ENCODE data around the gene ALG2. TPM values are rescaled to one million over a fixed set of nuclear protein-coding genes. Genes with fewer than 3 reads are reported as not detected.

ALG2 gene
- total RNA-seq, 1 donor from 2014 or later: 33.0 TPM

DNA sequence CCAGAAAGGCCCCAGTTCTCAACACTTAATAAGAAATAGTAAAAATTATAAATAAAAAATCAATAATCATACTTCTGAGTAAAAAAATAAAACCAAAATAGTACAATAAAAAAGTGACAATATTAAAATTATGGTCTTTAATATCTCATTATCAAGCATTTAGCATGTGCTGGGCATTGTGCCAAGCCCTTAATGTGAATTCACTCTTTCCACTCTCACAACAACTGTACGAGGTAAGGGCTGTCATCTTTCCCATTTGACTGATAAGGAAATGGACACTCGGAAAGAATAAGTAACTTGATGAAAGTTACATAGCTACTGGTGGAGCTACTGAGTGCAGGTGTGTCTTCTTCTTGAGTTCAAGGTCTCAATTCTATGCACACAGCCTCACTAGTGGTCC lies 43.9 kb upstream of the ALG2 start:
- Mint-ChIP-seq H3K4me1 (ENCODE audit: unreplicated experiment) (peaks cover 17% of the 10 kb centered on the region), H3K27ac (ENCODE audit: unreplicated experiment) (no peak overlapping the region), H3K27me3 (ENCODE audit: unreplicated experiment) (no peaks in the 10 kb centered on the region), H3K36me3 (ENCODE audit: unreplicated experiment) (no peaks in the 10 kb centered on the region), H3K4me3 (ENCODE audit: unreplicated experiment) (no peak overlapping the region), H3K9me3 (ENCODE audit: unreplicated experiment) (peaks cover 5% of the 10 kb centered on the region)
- TF ChIP-seq, protein P1, sequence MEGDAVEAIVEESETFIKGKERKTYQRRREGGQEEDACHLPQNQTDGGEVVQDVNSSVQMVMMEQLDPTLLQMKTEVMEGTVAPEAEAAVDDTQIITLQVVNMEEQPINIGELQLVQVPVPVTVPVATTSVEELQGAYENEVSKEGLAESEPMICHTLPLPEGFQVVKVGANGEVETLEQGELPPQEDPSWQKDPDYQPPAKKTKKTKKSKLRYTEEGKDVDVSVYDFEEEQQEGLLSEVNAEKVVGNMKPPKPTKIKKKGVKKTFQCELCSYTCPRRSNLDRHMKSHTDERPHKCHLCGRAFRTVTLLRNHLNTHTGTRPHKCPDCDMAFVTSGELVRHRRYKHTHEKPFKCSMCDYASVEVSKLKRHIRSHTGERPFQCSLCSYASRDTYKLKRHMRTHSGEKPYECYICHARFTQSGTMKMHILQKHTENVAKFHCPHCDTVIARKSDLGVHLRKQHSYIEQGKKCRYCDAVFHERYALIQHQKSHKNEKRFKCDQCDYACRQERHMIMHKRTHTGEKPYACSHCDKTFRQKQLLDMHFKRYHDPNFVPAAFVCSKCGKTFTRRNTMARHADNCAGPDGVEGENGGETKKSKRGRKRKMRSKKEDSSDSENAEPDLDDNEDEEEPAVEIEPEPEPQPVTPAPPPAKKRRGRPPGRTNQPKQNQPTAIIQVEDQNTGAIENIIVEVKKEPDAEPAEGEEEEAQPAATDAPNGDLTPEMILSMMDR (IDR thresholded peaks at IDR 0.05): no peak
- no peak for DNase-seq (ENCODE audit: extremely low spot score, unreplicated experiment)

DNA sequence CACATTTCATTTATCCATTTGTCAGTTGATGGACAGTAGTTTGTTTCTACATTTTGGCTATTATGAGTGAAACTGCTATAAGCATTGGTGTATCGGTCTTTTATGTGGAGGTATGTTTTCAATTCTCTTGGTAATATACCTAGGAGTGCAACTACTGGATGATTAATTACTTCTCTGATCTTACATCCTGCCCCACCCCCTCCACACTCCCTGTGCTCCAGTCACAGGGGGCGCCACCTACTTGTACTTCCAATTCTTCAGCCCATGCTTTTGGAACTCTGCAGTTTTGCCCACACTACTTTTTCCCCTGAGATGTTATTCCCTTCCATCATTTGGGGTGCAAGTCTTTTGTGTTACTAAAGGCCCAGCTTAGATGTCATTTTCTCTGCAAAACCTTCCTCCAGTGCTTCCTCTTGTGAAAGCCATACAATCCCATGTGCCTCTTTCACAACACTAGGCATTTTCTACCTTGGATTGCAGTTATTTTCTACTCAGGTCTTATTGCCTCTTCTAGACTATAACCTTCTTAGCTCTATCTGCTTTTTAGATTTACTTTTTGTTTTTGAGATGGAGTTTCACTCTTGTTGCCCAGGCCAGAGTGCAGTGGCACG lies 42.4 kb upstream of the ALG2 start:
- H3K36me3 Mint-ChIP-seq (ENCODE audit: unreplicated experiment): no peaks in the 10 kb centered on the region
- H3K27ac Mint-ChIP-seq (ENCODE audit: unreplicated experiment): no peak overlapping the region
- DNase-seq (ENCODE audit: extremely low spot score, unreplicated experiment): no peak
- no peaks in the 10 kb centered on the region for H3K9me3 Mint-ChIP-seq (ENCODE audit: unreplicated experiment)
- H3K27me3 Mint-ChIP-seq (ENCODE audit: unreplicated experiment): no peaks in the 10 kb centered on the region
- no peak overlapping the region for H3K4me3 Mint-ChIP-seq (ENCODE audit: unreplicated experiment)
- TF ChIP-seq, protein P1 (IDR thresholded peaks at IDR 0.05): peak; percentile 21
- peaks cover 10% of the 10 kb centered on the region for H3K4me1 Mint-ChIP-seq (ENCODE audit: unreplicated experiment)

DNA sequence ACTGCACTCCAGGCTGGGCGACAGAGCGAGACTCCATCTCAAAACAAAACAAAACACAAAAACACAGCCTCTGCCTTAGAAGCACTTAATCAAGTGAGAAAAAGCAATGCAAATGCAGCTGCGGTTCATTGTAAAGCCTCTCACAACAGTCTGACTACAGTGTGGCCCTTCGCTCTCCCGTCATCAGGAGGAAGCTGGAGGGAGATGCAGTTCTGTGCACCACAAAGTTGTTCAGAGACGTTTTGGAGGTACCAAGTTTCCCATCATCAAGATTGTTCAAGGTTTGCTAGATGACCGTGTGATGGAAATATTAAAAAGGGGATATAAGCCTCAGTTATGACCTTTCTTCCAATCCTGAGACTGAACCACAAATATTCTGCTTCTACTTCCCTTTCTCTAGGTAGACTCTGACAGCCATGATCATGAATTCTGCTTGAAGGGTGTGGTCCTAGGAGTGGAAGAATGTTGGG lies 41.2 kb upstream of the ALG2 start:
- no peak overlapping the region for H3K4me3 Mint-ChIP-seq (ENCODE audit: unreplicated experiment)
- TF ChIP-seq, protein P1 (IDR thresholded peaks at IDR 0.05): no peak

GRCh38 chr9:99261923-99262322 lies 40.2 kb upstream of the ALG2 start:
- peaks cover 7% of the 10 kb centered on the region for H3K4me1 Mint-ChIP-seq (ENCODE audit: unreplicated experiment)
- H3K9me3 Mint-ChIP-seq (ENCODE audit: unreplicated experiment): no peaks in the 10 kb centered on the region
- no peaks in the 10 kb centered on the region for H3K36me3 Mint-ChIP-seq (ENCODE audit: unreplicated experiment)
- TF ChIP-seq, protein P1 (IDR thresholded peaks at IDR 0.05): no peak
- no peaks in the 10 kb centered on the region for H3K27me3 Mint-ChIP-seq (ENCODE audit: unreplicated experiment)
- H3K27ac Mint-ChIP-seq (ENCODE audit: unreplicated experiment): no peak overlapping the region
- no peak for DNase-seq (ENCODE audit: extremely low spot score, unreplicated experiment)
- no peak overlapping the region for H3K4me3 Mint-ChIP-seq (ENCODE audit: unreplicated experiment)

More for the DNA sequence above, 41.2 kb upstream of the ALG2 start:
- H3K36me3 Mint-ChIP-seq (ENCODE audit: unreplicated experiment): no peaks in the 10 kb centered on the region
- H3K27me3 Mint-ChIP-seq (ENCODE audit: unreplicated experiment): no peaks in the 10 kb centered on the region
- no peaks in the 10 kb centered on the region for H3K9me3 Mint-ChIP-seq (ENCODE audit: unreplicated experiment)
- H3K4me1 Mint-ChIP-seq (ENCODE audit: unreplicated experiment): peaks cover 9% of the 10 kb centered on the region
- no peak overlapping the region for H3K27ac Mint-ChIP-seq (ENCODE audit: unreplicated experiment)
- no peak for DNase-seq (ENCODE audit: extremely low spot score, unreplicated experiment)

- no peaks in the 10 kb centered on the region for H3K9me3 Mint-ChIP-seq (ENCODE audit: unreplicated experiment)
- no peak for DNase-seq (ENCODE audit: extremely low spot score, unreplicated experiment)
- TF ChIP-seq, protein P1 (IDR thresholded peaks at IDR 0.05): no peak
- H3K27me3 Mint-ChIP-seq (ENCODE audit: unreplicated experiment): no peaks in the 10 kb centered on the region
- H3K36me3 Mint-ChIP-seq (ENCODE audit: unreplicated experiment): no peaks in the 10 kb centered on the region
- no peak overlapping the region for H3K27ac Mint-ChIP-seq (ENCODE audit: unreplicated experiment)
- no peaks in the 10 kb centered on the region for H3K4me1 Mint-ChIP-seq (ENCODE audit: unreplicated experiment)
- H3K4me3 Mint-ChIP-seq (ENCODE audit: unreplicated experiment): no peak overlapping the region
Observed at GRCh38 chr9:99259231-99259918, 37.6 kb upstream of the ALG2 start.

Data from osteocyte (in vitro differentiated cells).